Endothelial cell of umbilical vein (primary cell): ENCODE measurements around the gene CC2D2B. TPM values are rescaled to one million over a fixed set of nuclear protein-coding genes. Genes with fewer than 3 reads are reported as not detected.

ENCODE experiments used
- BruUV-seq: library from RNA; stranded (reverse); fragments of 400-500 nt; replicated peaks from 2 replicates; lab custom pipeline; 2021; lab: Mats Ljungman, UMichigan
- CTCF ChIA-PET: fragments of 300-600, 350-600 bp; sonication (Branson Sonifier 250); formaldehyde crosslinking; loops from one replicate; lab custom pipeline; 2021; ENCODE audit warnings: antibody characterized with exemption, inconsistent platforms; lab: Charles Lee
- POLR2A ChIA-PET: fragments of 300-600, 350-600 bp; sonication (Branson Sonifier 250); formaldehyde crosslinking; loops from one replicate; lab custom pipeline; 2021; ENCODE audit warnings: antibody characterized with exemption, inconsistent platforms; lab: Charles Lee
- DNase-seq: peaks from one replicate; pipeline ENCODE4 v3.0.0-alpha.2; 2011; ENCODE audit warnings: low read depth, low spot score
- FAIRE-seq: peaks from 2 replicates; lab custom pipeline; 2011; peaks lifted over from hg19 to GRCh38; lab: Jason Lieb, UNC
- H2AFZ ChIP-seq: 2 replicates; pipeline ENCODE4 v1.6.0; 2012; ENCODE audit warnings: low read depth, low read length, control low read depth, inconsistent platforms
- H3K27ac ChIP-seq: 2 replicates; pipeline ENCODE4 v1.5.1; 2011; ENCODE audit warnings: low read depth, mild to moderate bottlenecking, control low read depth, low read length, moderate library complexity; ENCODE audit not compliant: insufficient read depth
- H3K27me3 ChIP-seq, 2 experiments: 2 replicates each; pipeline versions ENCODE4 v1.6.0 to v1.6.1; 2011; ENCODE audit warnings: low read length in 2 of 2, mixed read lengths in 1 of 2; ENCODE audit not compliant: control insufficient read depth in 2 of 2, insufficient read depth in 2 of 2
- H3K36me3 ChIP-seq, 2 experiments: 2 replicates in 1 of 2; 3 replicates in 1 of 2; pipeline ENCODE4 v1.5.1; 2011; ENCODE audit warnings: low read length in 2 of 2, mild to moderate bottlenecking in 1 of 2, moderate library complexity in 1 of 2; ENCODE audit not compliant: control insufficient read depth in 2 of 2, insufficient read depth in 2 of 2; ENCODE audit errors: extremely low read depth in 1 of 2
- H3K4me1 ChIP-seq: 3 replicates; pipeline ENCODE4 v1.5.1; 2011; ENCODE audit warnings: mild to moderate bottlenecking, low read length; ENCODE audit not compliant: control insufficient read depth, insufficient read depth; ENCODE audit errors: extremely low read depth
- H3K4me2 ChIP-seq: 2 replicates; pipeline ENCODE4 v1.6.1; 2011; ENCODE audit warnings: low read length, control low read depth, mixed read lengths; ENCODE audit not compliant: insufficient read depth
- H3K4me3 ChIP-seq, 3 experiments: fragments of 200-600 bp in 1 of 3; sonication (generic), shearing (Covaris generic) in 1 of 3; replicated peaks in 1 of 3; 2 replicates each; pipeline ENCODE4 v1.5.1; 2011 to 2016; ENCODE audit warnings: control low read depth in 3 of 3, low read length in 3 of 3, mild to moderate bottlenecking in 2 of 3, inconsistent platforms in 1 of 3, low read depth in 1 of 3, moderate library complexity in 1 of 3; ENCODE audit not compliant: insufficient read depth in 1 of 3
- H3K79me2 ChIP-seq: 2 replicates; pipeline ENCODE4 v1.6.0; 2012; ENCODE audit warnings: low read length, inconsistent platforms; ENCODE audit not compliant: control insufficient read depth, insufficient read depth
- H3K9ac ChIP-seq: replicated peaks from 2 replicates; pipeline ENCODE3; 2011; ENCODE audit warnings: low read length, control low read depth; ENCODE audit not compliant: insufficient read depth; ENCODE audit errors: extremely low read depth
- H3K9me1 ChIP-seq: replicated peaks from 3 replicates; pipeline ENCODE4 v1.6.0; 2011; ENCODE audit warnings: mild to moderate bottlenecking, low read length; ENCODE audit not compliant: control insufficient read depth, insufficient read depth; ENCODE audit errors: extremely low read depth
- H3K9me3 ChIP-seq: replicated peaks from 2 replicates; pipeline ENCODE4 v1.5.1; 2012; ENCODE audit warnings: low read length, inconsistent platforms; ENCODE audit not compliant: control insufficient read depth, insufficient read depth
- H4K20me1 ChIP-seq: replicated peaks from 2 replicates; pipeline ENCODE3; 2011; ENCODE audit warnings: mild to moderate bottlenecking, low read length; ENCODE audit not compliant: control insufficient read depth, insufficient read depth; ENCODE audit errors: extremely low read depth
- CTCF ChIP-seq, 2 donors: IDR thresholded peaks; 1 replicate in 1 of 2; 2 replicates in 1 of 2; pipeline ENCODE4 v1.5.1; 2011; ENCODE audit warnings: low read length in 2 of 2, mild to moderate bottlenecking in 2 of 2, moderate library complexity in 2 of 2, control low read depth in 1 of 2, inconsistent platforms in 1 of 2, low read depth in 1 of 2; ENCODE audit not compliant: insufficient read depth in 1 of 2; ENCODE audit errors: extremely low read depth in 1 of 2
- EZH2 ChIP-seq: IDR thresholded peaks from 2 replicates; pipeline ENCODE4 v1.6.1; 2012; ENCODE audit warnings: borderline replicate concordance, low read depth, mild to moderate bottlenecking, moderate library complexity, low read length, inconsistent platforms; ENCODE audit not compliant: severe bottlenecking
- FOS ChIP-seq: IDR thresholded peaks from 2 replicates; pipeline ENCODE4 v1.6.1; 2011; ENCODE audit warnings: mild to moderate bottlenecking, low read length, moderate library complexity, borderline replicate concordance; ENCODE audit not compliant: insufficient read depth
- GATA2 ChIP-seq: IDR thresholded peaks from 2 replicates; pipeline ENCODE4 v1.7.0; 2011; ENCODE audit warnings: low read depth, mild to moderate bottlenecking, moderate library complexity, mixed read lengths, low read length; ENCODE audit not compliant: insufficient read length, insufficient read depth
- JUN ChIP-seq: IDR thresholded peaks from 2 replicates; pipeline ENCODE4 v1.6.1; 2011; ENCODE audit warnings: borderline replicate concordance, low read depth; ENCODE audit not compliant: insufficient read length, insufficient read depth
- MAX ChIP-seq: IDR thresholded peaks from 2 replicates; pipeline ENCODE4 v1.6.1; 2011; ENCODE audit not compliant: insufficient read depth, insufficient read length
- MYC ChIP-seq: IDR thresholded peaks from one replicate; pipeline ENCODE4 v1.6.1; 2011; ENCODE audit warnings: mild to moderate bottlenecking, low read depth, low read length
- POLR2A ChIP-seq: IDR thresholded peaks from 2 replicates; pipeline ENCODE4 v1.6.1; 2012; ENCODE audit warnings: low read depth, mild to moderate bottlenecking, control low read depth, low read length
- POLR2AphosphoS5 ChIP-seq: IDR thresholded peaks from 2 replicates; pipeline ENCODE4 v1.6.1; 2012; ENCODE audit warnings: low read depth, mild to moderate bottlenecking, control low read depth, low read length, moderate library complexity; ENCODE audit not compliant: insufficient read depth
- dilution Hi-C: fragments of 300-500 bp; cut with MboI; formaldehyde crosslinking; loops from one replicate; pipeline ENCODE4 v1.15.0; 2019; ENCODE audit warnings: low sequenced_read_pairs; ENCODE audit not compliant: extremely low pct_ligation_motif_present
- intact Hi-C: fragments of 100-400 bp; cut with micrococcal nuclease; formaldehyde crosslinking; loops from one replicate; pipeline ENCODE4 v1.10.0; 2022
- polyA plus RNA-seq, 4 experiments: library from polyadenylated mRNA; depleted of rRNA in 3 of 4; stranded (reverse) in 3 of 4; unstranded in 1 of 4; fragments of >200 nt; gene quantifications; 2 replicates each; pipeline versions ENCODE4 v1.2.1 to v1.2.3, GENCODE V29; 2011 to 2012; ENCODE audit warnings: missing spikeins in 1 of 4
- total RNA-seq: library from RNA; stranded (reverse); gene quantifications from 2 replicates; pipeline ENCODE4 v1.2.3, GENCODE V29; 2021

Gene CC2D2B
- total and polyA plus RNA-seq, 2 donors (not counting 3 experiments of a cell fraction or from before 2014, with no cell fraction given): 0.21 to 1.2 TPM

DNA sequence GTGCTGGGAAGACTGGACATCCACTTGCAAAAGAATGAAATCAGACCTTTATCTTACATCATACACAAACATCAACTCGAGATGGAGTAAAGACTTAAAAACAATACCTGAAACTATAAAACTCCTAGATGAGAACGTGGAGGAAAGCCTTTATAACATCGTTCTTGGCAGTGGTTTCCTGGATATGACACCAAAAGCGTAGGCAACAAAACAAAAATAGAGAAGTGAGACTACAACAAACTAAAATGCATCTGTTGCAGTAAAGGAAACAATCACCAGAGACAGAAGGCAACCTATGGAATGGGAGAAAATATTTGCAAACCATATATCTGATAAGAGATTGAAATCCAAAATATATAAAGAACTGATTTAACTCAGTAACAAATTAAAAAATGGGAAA, 33.3 kb downstream of the CC2D2B start:
- FAIRE-seq (no peak), DNase-seq (no peak)
- Histone ChIP-seq H3K9me1 (no peaks in the 10 kb centered on the region), H2AFZ (no peak overlapping the region), H3K27ac (no peak overlapping the region), H3K27me3 (no peaks in the 10 kb centered on the region), H3K4me2 (no peak overlapping the region), H4K20me1 (no peaks in the 10 kb centered on the region), H3K9me3 (no peaks in the 10 kb centered on the region), H3K79me2 (no peaks in the 10 kb centered on the region), H3K36me3 (no peaks in the 10 kb centered on the region), H3K4me3 (no peak overlapping the region), H3K9ac (no peak overlapping the region), H3K4me1 (no peaks in the 10 kb centered on the region)
- ChIA-PET CTCF (no interaction called here), POLR2A (no interaction called here)
- no TSS peak for BruUV-seq
- no peak for TF ChIP-seq GATA2
- no peak for TF ChIP-seq EZH2
- no peak for TF ChIP-seq CTCF (IDR thresholded peaks at IDR 0.05; ENCODE audit: extremely low read depth in 1 of 2, insufficient read depth in 1 of 2, low read depth in 1 of 2, low read length in 2 of 2)
- no peak for TF ChIP-seq POLR2A
- no peak for TF ChIP-seq MAX
- TF ChIP-seq MYC: no peak
- no peak for TF ChIP-seq POLR2AphosphoS5
- no peak for TF ChIP-seq FOS
- no peak for TF ChIP-seq JUN
- dilution Hi-C loops: no loop called here
- intact Hi-C loops: no loop called here
